ENCODE data around the gene TNFSF9. TPM values are rescaled to one million over a fixed set of nuclear protein-coding genes. Genes with fewer than 3 reads are reported as not detected.

TNFSF9 gene
- total RNA-seq, 4 donors from 2014 or later: 6.3 to 21.6 (median 17.8) TPM

- Histone ChIP-seq H3K36me3 (no peaks in the 10 kb centered on the region), H3K4me1 (peaks cover 0 to 21% (median 10%) of the 10 kb centered on the region in 3 donors), H3K27ac (no peak overlapping the region), H3K9me3 (peaks cover 0 to 5% (median 0%) of the 10 kb centered on the region in 3 donors), H3K27me3 (peaks cover 0 to 58% (median 2%) of the 10 kb centered on the region in 4 donors), H3K4me3 (no peak overlapping the region)
- DNase-seq: no peak
- intact Hi-C loops (cut with DNase I): no loop called here
- no peak for TF ChIP-seq POLR2A (IDR thresholded peaks at IDR 0.05)
- TF ChIP-seq CTCF (IDR thresholded peaks at IDR 0.05): no peak
- 62 to 64% methylated on average over 4 of the region's 4 CpGs for WGBS, 2 donors
These were observed 41.4 kb downstream of the TNFSF9 start for GRCh38 chr19:6572217-6572616.

- peaks cover 0 to 31% (median 16%) of the 10 kb centered on the region in 3 donors for H3K4me1 ChIP-seq
- intact Hi-C loops (cut with DNase I): no loop called here
- no peak overlapping the region for H3K27ac ChIP-seq
- no peak overlapping the region for H3K4me3 ChIP-seq
- peaks cover 0 to 48% (median 2%) of the 10 kb centered on the region in 4 donors for H3K27me3 ChIP-seq
- 60% methylated on average over 1 of the region's 1 CpG; no CpG with 5 or more reads in 1 of the 2 donors for whole genome bisulfite sequencing, 2 donors
- no peaks in the 10 kb centered on the region for H3K36me3 ChIP-seq
- H3K9me3 ChIP-seq: peaks cover 0 to 5% (median 0%) of the 10 kb centered on the region in 3 donors
- DNase-seq: no peak
- TF ChIP-seq CTCF (IDR thresholded peaks at IDR 0.05) (no peak), POLR2A (IDR thresholded peaks at IDR 0.05) (no peak)
These were observed 42.5 kb downstream of the TNFSF9 start for GRCh38 chr19:6573350-6573749.

GRCh38 chr19:6576869-6577475 lies 46.1 kb downstream of the TNFSF9 start:
- H3K27ac ChIP-seq: peak overlapping the region; percentile 63 to 81 (median 74)
- WGBS, 2 donors: 46 to 53% methylated on average over 5 of the region's 5 CpGs

GRCh38 chr19:6577476-6578125 lies 46.8 kb downstream of the TNFSF9 start:
- intact Hi-C loops (cut with DNase I): no loop called here
- Histone ChIP-seq H3K27ac (peak overlapping the region; percentile 63 to 81 (median 74)), H3K4me3 (no peak overlapping the region), H3K4me1 (peaks cover 0 to 39% (median 16%) of the 10 kb centered on the region in 3 donors), H3K9me3 (no peaks in the 10 kb centered on the region), H3K36me3 (no peaks in the 10 kb centered on the region), H3K27me3 (peaks cover 0 to 17% (median 0%) of the 10 kb centered on the region in 4 donors)
- no peak for DNase-seq
- TF ChIP-seq CTCF (IDR thresholded peaks at IDR 0.05) (no peak), POLR2A (IDR thresholded peaks at IDR 0.05) (no peak)
- 28 to 51% methylated on average over 5 of the region's 5 CpGs for WGBS, 2 donors

More at GRCh38 chr19:6576869-6577475, 46.1 kb downstream of the TNFSF9 start:
- Histone ChIP-seq H3K4me1 (peaks cover 0 to 39% (median 16%) of the 10 kb centered on the region in 3 donors), H3K27me3 (peaks cover 0 to 23% (median 2%) of the 10 kb centered on the region in 4 donors), H3K36me3 (no peaks in the 10 kb centered on the region), H3K4me3 (no peak overlapping the region), H3K9me3 (no peaks in the 10 kb centered on the region)
- no peak for DNase-seq
- TF ChIP-seq POLR2A (IDR thresholded peaks at IDR 0.05): no peak
- no peak for TF ChIP-seq CTCF (IDR thresholded peaks at IDR 0.05)
- intact Hi-C loops (cut with DNase I): no loop called here

Data from esophagus squamous epithelium (tissue), 5 donors.